GM12801 (cell line): ENCODE measurements around the gene AANAT.

ENCODE experiments used
- TF ChIP-seq, protein P1 (sequence below): IDR thresholded peaks from one replicate; pipeline ENCODE4 v1.5.1; 2011; ENCODE audit warnings: control low read depth; ENCODE audit not compliant: insufficient read length; ENCODE audit errors: extremely low read depth

The AANAT gene

DNA sequence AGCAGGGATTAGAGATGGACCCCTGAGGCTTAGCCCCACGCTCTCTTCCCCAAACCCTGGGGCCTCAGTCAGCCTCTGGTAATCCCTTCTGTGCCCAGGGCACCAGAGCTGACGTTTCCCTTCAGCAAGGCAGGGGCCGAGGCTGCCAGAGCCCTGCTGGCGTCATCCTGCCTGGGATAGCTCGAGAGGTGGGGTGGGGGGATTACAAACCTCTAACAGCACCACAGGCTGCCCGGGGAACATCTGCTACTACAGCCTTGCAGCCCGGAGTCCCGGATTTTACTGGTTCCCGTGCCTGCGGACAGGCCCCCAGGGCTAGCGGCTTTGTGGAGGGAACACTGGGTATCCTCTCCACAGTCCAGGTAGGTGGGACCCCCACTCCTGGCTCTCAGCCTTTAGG lies at the start of gene AANAT:
Gene AANAT (plus strand): TSS at position 238 of the 400 bp plus-strand sequence. CDS start 1,144 bp downstream, outside the sequence.
- TF ChIP-seq, protein P1, sequence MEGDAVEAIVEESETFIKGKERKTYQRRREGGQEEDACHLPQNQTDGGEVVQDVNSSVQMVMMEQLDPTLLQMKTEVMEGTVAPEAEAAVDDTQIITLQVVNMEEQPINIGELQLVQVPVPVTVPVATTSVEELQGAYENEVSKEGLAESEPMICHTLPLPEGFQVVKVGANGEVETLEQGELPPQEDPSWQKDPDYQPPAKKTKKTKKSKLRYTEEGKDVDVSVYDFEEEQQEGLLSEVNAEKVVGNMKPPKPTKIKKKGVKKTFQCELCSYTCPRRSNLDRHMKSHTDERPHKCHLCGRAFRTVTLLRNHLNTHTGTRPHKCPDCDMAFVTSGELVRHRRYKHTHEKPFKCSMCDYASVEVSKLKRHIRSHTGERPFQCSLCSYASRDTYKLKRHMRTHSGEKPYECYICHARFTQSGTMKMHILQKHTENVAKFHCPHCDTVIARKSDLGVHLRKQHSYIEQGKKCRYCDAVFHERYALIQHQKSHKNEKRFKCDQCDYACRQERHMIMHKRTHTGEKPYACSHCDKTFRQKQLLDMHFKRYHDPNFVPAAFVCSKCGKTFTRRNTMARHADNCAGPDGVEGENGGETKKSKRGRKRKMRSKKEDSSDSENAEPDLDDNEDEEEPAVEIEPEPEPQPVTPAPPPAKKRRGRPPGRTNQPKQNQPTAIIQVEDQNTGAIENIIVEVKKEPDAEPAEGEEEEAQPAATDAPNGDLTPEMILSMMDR = no peak

DNA sequence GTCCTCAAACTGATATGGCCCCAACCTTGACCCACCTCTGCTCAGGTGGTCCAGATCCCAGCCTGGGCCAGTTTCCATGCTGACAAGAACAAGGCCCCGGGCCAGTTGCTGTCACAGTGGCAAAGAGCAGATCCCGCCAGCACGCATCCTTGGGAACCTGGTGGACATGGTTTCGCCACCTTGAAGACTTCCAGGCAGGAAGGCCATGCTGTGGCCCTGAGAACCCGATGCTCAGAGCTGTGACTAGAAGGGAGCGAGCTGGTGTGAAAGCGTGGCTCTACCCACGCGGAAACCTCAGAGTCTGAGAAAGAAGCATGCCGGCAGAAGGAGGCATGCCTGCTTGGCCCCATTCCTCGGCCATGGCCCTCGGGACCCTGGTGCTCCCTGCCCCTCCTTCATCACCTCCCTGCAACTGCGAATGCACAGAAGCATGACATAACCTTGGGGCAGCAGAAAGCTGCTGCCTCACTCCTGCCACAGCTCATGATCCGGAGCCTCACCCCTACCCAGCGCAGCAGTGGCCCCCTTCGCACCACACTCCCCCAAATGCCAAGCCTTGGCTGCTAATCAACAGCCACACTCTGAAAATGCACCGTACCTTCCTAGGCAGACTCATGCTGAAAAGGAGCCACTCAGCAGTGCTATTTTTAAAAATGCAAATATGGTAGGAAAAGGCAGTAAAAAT lies 47.7 kb upstream of the AANAT start:
- TF ChIP-seq, protein P1 = no peak

DNA sequence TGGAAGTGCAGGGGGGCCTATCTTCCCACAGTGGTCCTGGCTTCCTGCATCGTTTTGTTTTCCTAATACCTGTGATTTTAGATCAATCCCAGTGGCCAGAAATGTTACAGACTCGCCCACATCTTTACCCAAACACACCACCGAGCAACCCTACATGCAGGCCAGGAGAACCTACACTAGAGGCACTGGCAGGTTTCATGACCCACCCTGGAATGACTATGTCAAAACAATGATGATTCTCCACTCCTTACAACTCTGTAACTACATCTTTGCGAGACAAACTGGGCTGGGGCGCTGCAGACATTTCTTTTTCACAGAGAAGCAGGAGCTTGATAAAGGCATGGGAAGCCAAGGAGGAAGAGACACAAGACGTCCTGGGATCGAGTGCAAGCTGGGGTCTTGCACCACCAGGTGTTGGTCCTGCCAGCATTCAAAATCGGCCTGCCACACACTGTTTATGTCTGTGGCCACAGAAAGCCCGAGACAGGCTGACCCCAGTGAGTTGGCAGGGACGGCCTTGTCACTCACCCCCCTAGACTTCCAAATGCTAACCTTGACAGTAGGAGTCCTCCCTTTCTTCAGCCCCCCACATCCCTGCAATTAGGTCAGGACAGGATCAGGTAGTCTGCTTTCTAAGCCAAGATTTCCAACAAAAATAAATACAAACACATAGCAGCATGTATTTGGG lies 46.9 kb upstream of the AANAT start:
- TF ChIP-seq, protein P1 = no peak

DNA sequence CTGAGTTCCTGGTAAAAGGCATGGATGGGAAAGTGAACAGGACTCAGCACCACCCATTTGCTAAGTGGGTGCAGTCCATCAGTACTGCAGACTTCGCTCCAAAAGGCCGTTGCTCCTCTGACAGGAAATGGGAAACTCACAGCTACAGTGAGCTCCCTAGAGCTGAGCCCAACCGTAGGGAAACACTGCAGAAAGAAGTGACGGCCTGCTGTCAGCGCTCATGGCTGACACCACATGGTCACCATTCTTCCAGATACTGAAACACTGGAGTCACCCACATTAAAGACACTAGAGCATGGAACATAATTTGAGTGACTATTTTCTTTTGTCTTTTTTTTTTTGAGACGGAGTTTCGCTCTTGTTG lies 46.4 kb upstream of the AANAT start:
- TF ChIP-seq, protein P1 = no peak

DNA sequence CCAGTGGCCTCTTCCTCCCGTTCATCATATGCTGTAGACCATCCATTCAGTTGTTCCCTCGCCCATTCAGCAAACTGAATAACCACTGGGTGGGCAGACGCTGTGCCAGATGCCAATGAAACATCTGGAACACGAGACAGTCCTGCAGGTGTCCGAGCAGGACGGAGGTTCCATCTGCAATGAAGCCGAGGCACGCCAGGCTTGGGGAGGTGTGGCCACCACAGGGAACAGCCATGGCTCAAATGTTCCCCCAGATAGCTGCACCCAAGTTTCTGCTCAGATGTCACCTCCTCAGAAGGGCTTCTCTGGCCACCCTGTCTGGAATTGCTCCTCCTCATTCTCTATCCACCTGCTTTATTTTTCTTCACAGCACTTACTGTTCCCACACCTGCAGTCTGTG lies 45.0 kb upstream of the AANAT start:
- TF ChIP-seq, protein P1 = no peak

DNA sequence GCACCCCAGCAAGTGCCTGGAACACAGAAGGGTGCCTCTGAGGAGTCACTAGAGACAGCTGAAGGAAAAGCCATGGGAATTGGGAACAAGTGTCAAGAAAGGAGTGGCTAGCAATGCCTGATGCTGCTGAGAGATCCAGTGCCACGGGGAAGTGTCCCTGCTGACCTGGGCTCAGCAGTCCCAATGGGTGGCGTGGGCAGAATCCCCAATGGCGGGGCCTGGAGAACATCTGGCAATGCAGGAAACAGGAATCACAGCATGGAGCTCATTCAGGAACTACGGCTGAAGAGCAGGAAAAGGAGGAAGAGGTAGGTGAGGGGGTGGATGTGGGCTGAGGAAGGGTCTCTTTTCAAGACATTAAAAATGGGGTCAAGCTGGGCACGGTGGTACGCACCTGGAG lies 44.5 kb upstream of the AANAT start:
- TF ChIP-seq, protein P1 = no peak

DNA sequence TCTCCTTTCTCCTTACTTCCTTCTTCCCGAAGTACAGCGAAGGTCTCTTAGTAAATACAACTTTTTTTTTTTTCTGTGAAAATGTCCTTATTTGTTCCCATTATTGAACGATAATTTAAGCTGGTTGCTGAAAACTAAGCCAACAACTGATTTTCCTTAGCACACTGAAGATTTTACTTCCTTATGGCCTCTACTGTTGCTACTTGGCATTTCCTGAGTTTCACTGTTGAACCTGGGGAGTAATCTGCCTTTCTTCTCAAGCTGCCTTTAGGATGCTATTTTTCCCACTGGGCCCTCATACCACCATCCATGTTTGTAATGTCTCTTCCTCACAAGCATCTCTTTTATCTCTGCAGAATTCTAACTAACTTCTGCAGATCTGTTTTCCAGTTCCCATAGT lies 40.5 kb upstream of the AANAT start:
- TF ChIP-seq, protein P1 = no peak
